ENCODE measurements around the gene ATP6V1C2. TPM values are rescaled to one million over a fixed set of nuclear protein-coding genes. Genes with fewer than 3 reads are reported as not detected.

ATP6V1C2 gene
- total and polyA plus RNA-seq, 2 experiments from 2014 or later = 0.14 to 2.1 TPM

DNA sequence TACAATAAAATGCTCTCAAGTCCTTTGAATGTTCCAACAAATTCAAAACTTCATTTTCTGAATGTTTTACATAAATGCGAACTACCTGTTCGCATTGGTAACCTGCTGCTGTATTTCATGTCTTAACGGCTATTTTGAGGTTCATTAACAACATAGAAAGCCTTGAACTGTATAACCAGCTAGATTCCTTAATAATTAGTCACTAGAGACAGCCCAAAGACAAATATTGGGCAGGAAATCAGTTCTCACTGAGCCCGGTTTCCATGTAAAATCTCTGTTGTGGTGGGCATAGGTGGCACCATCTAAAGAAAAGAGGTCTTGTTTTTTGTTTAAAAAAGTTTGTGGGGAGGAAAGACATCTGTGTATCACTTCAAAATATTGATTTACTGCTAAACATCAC lies 62.0 kb downstream of the ATP6V1C2 start (continued):
- TF ChIP-seq JUNB (IDR thresholded peaks at IDR 0.05; ENCODE audit: unreplicated experiment) (no peak), NANOG (IDR thresholded peaks at IDR 0.05; ENCODE audit: borderline replicate concordance) (no peak), ZNF114 (CRISPR knock-in tag; IDR thresholded peaks at IDR 0.05) (no peak), CREB1 (CRISPR knock-in tag; IDR thresholded peaks at IDR 0.05; ENCODE audit: low read depth) (no peak), STAT1 (IDR thresholded peaks at IDR 0.05; ENCODE audit: unreplicated experiment) (no peak)

DNA sequence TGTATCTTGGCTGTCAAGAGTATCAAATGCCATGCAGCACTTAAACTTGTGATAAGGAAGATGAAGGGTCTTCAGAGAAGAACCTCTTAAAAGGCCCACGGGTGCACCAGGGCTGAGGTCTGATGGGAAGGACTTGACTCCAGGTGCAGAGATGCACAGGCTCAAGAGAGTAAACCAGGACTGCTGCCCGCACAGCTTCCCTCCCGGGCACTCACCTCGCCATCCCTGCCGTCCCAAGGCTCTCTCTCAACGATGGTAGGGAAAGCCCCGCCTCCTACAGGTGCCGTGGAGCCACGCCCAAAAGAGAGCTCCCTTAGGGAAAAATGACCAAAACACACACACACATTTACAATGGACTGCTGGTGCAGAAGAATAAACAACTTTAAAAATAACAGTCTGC lies 63.3 kb downstream of the ATP6V1C2 start:
- Mint-ChIP-seq H3K36me3 (ENCODE audit: low read depth) (peaks cover 98% of the 10 kb centered on the region), H3K4me1 (no peaks in the 10 kb centered on the region), H3K9me3 (no peaks in the 10 kb centered on the region), H3K27me3 (ENCODE audit: insufficient read depth, low read depth, poor library complexity) (no peaks in the 10 kb centered on the region), H3K27ac (no peak overlapping the region), H3K4me3 (no peak overlapping the region)
- no peak for ATAC-seq
- peaks cover 24% of the 10 kb centered on the region for H3K79me2 ChIP-seq (replicated peaks; ENCODE audit: insufficient read depth)
- H3K27me3 ChIP-seq (ENCODE audit: insufficient read depth) = no peaks in the 10 kb centered on the region
- H3K36me3 ChIP-seq (ENCODE audit: insufficient read depth) = peaks cover 77% of the 10 kb centered on the region
- no peak overlapping the region for H3K4me3 ChIP-seq
- no peaks in the 10 kb centered on the region for H3K9me2 ChIP-seq (ENCODE audit: insufficient read depth)
- H3K4me2 ChIP-seq = no peak overlapping the region
- TF ChIP-seq JUNB (IDR thresholded peaks at IDR 0.05; ENCODE audit: unreplicated experiment) (no peak), EZH2phosphoT487 (IDR thresholded peaks at IDR 0.05; ENCODE audit: unreplicated experiment) (no peak)
- TF ChIP-seq, protein P1, sequence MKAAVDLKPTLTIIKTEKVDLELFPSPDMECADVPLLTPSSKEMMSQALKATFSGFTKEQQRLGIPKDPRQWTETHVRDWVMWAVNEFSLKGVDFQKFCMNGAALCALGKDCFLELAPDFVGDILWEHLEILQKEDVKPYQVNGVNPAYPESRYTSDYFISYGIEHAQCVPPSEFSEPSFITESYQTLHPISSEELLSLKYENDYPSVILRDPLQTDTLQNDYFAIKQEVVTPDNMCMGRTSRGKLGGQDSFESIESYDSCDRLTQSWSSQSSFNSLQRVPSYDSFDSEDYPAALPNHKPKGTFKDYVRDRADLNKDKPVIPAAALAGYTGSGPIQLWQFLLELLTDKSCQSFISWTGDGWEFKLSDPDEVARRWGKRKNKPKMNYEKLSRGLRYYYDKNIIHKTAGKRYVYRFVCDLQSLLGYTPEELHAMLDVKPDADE (IDR thresholded peaks at IDR 0.05) = no peak
- TF ChIP-seq, protein P2, sequence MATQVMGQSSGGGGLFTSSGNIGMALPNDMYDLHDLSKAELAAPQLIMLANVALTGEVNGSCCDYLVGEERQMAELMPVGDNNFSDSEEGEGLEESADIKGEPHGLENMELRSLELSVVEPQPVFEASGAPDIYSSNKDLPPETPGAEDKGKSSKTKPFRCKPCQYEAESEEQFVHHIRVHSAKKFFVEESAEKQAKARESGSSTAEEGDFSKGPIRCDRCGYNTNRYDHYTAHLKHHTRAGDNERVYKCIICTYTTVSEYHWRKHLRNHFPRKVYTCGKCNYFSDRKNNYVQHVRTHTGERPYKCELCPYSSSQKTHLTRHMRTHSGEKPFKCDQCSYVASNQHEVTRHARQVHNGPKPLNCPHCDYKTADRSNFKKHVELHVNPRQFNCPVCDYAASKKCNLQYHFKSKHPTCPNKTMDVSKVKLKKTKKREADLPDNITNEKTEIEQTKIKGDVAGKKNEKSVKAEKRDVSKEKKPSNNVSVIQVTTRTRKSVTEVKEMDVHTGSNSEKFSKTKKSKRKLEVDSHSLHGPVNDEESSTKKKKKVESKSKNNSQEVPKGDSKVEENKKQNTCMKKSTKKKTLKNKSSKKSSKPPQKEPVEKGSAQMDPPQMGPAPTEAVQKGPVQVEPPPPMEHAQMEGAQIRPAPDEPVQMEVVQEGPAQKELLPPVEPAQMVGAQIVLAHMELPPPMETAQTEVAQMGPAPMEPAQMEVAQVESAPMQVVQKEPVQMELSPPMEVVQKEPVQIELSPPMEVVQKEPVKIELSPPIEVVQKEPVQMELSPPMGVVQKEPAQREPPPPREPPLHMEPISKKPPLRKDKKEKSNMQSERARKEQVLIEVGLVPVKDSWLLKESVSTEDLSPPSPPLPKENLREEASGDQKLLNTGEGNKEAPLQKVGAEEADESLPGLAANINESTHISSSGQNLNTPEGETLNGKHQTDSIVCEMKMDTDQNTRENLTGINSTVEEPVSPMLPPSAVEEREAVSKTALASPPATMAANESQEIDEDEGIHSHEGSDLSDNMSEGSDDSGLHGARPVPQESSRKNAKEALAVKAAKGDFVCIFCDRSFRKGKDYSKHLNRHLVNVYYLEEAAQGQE (IDR thresholded peaks at IDR 0.05; ENCODE audit: unreplicated experiment) = no peak
- TF ChIP-seq, protein P3, sequence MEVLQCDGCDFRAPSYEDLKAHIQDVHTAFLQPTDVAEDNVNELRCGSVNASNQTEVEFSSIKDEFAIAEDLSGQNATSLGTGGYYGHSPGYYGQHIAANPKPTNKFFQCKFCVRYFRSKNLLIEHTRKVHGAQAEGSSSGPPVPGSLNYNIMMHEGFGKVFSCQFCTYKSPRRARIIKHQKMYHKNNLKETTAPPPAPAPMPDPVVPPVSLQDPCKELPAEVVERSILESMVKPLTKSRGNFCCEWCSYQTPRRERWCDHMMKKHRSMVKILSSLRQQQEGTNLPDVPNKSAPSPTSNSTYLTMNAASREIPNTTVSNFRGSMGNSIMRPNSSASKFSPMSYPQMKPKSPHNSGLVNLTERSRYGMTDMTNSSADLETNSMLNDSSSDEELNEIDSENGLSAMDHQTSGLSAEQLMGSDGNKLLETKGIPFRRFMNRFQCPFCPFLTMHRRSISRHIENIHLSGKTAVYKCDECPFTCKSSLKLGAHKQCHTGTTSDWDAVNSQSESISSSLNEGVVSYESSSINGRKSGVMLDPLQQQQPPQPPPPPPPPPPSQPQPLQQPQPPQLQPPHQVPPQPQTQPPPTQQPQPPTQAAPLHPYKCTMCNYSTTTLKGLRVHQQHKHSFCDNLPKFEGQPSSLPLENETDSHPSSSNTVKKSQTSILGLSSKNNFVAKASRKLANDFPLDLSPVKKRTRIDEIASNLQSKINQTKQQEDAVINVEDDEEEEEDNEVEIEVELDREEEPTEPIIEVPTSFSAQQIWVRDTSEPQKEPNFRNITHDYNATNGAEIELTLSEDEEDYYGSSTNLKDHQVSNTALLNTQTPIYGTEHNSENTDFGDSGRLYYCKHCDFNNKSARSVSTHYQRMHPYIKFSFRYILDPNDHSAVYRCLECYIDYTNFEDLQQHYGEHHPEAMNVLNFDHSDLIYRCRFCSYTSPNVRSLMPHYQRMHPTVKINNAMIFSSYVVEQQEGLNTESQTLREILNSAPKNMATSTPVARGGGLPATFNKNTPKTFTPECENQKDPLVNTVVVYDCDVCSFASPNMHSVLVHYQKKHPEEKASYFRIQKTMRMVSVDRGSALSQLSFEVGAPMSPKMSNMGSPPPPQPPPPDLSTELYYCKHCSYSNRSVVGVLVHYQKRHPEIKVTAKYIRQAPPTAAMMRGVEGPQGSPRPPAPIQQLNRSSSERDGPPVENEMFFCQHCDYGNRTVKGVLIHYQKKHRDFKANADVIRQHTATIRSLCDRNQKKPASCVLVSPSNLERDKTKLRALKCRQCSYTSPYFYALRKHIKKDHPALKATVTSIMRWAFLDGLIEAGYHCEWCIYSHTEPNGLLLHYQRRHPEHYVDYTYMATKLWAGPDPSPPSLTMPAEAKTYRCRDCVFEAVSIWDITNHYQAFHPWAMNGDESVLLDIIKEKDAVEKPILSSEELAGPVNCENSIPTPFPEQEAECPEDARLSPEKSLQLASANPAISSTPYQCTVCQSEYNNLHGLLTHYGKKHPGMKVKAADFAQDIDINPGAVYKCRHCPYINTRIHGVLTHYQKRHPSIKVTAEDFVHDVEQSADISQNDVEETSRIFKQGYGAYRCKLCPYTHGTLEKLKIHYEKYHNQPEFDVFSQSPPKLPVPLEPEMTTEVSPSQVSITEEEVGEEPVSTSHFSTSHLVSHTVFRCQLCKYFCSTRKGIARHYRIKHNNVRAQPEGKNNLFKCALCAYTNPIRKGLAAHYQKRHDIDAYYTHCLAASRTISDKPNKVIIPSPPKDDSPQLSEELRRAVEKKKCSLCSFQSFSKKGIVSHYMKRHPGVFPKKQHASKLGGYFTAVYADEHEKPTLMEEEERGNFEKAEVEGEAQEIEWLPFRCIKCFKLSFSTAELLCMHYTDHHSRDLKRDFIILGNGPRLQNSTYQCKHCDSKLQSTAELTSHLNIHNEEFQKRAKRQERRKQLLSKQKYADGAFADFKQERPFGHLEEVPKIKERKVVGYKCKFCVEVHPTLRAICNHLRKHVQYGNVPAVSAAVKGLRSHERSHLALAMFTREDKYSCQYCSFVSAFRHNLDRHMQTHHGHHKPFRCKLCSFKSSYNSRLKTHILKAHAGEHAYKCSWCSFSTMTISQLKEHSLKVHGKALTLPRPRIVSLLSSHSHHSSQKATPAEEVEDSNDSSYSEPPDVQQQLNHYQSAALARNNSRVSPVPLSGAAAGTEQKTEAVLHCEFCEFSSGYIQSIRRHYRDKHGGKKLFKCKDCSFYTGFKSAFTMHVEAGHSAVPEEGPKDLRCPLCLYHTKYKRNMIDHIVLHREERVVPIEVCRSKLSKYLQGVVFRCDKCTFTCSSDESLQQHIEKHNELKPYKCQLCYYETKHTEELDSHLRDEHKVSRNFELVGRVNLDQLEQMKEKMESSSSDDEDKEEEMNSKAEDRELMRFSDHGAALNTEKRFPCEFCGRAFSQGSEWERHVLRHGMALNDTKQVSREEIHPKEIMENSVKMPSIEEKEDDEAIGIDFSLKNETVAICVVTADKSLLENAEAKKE (CRISPR knock-in tag; IDR thresholded peaks at IDR 0.05) = no peak
- TF ChIP-seq, protein P4, sequence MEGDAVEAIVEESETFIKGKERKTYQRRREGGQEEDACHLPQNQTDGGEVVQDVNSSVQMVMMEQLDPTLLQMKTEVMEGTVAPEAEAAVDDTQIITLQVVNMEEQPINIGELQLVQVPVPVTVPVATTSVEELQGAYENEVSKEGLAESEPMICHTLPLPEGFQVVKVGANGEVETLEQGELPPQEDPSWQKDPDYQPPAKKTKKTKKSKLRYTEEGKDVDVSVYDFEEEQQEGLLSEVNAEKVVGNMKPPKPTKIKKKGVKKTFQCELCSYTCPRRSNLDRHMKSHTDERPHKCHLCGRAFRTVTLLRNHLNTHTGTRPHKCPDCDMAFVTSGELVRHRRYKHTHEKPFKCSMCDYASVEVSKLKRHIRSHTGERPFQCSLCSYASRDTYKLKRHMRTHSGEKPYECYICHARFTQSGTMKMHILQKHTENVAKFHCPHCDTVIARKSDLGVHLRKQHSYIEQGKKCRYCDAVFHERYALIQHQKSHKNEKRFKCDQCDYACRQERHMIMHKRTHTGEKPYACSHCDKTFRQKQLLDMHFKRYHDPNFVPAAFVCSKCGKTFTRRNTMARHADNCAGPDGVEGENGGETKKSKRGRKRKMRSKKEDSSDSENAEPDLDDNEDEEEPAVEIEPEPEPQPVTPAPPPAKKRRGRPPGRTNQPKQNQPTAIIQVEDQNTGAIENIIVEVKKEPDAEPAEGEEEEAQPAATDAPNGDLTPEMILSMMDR (conservative IDR thresholded peaks at IDR 0.05; ENCODE audit: low read depth in 2 of 2) = no peak
- H4K20me1 ChIP-seq (replicated peaks; ENCODE audit: insufficient read depth) = peaks cover 49% of the 10 kb centered on the region
- no peak for DNase-seq (ENCODE audit: low spot score)
- no peaks in the 10 kb centered on the region for H3K4me1 ChIP-seq (ENCODE audit: insufficient read depth)
- H2AFZ ChIP-seq = no peak overlapping the region
- no peak overlapping the region for H3K27ac ChIP-seq (ENCODE audit: low read depth)
- H3F3A ChIP-seq (replicated peaks; ENCODE audit: low read depth) = 0 out of 2 replicates have a peak, but pooled peaks cover 9% of the 10 kb centered on the region
